HG03039 (cell line): ENCODE data around the gene TNN.

ENCODE experiments used
- ATAC-seq: cut with Tn5 transposase; IDR thresholded peaks from one replicate; pipeline ENCODE4 v1.9.1; 2021; ENCODE audit warnings: mild to moderate bottlenecking, moderate library complexity; ENCODE audit not compliant: unreplicated experiment

Gene TNN

DNA sequence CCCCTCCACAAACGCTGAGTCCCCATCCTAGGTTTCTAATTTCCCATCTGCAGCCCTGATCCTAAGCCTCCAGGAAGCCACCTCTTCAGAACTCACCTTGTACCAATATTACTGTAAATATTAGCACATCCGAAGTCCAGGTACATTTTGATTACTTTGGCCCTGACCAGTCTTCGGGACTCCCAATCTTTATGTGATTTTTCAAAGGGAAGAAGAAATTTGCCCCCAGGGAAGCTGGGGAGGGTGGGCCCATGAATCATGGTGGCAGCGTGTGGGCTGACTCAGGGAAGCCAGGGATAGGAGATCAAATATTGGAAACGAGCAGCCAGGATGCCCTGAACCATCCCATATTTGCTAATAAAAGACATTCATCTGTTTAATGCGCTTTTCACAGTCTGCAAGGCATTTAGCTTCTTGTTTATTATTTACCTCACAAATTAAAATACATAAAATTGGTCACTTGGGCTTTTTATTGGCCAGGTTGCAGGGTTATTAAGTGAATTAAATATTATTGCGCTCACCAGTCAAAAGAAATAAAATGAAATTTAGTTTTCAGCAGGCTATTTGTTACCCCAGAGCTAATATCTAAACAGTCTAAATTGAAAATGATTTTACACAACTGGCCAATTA lies 78.4 kb downstream of the TNN start:
- ATAC-seq = no peak

- ATAC-seq = no peak
Measured at GRCh38 chr1:175146529-175147213, 79.0 kb downstream of the TNN start.

DNA sequence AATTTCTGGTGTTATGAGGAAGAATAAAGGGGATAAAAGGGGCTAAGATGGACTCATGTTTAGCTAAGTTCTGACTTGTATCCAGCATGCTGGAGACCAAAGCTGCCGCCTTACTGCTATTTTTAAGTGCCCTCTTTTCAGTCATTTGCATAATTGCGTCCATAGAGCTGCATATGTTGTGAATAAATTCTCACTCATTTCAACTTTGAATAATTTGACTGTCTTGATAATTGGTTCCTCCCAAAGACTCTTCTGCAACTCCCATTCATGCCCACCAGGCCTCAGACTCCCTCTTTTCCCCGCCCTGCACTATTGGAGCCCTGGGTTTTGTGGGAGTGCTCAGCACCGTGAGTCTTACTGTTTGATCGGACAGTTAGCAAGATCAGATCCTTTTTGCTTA lies 79.9 kb downstream of the TNN start:
- no peak for ATAC-seq

- ATAC-seq = no peak
Measured at GRCh38 chr1:175148068-175148467, 80.4 kb downstream of the TNN start.

GRCh38 chr1:175150596-175151319 lies 83.1 kb downstream of the TNN start:
- no peak for ATAC-seq

DNA sequence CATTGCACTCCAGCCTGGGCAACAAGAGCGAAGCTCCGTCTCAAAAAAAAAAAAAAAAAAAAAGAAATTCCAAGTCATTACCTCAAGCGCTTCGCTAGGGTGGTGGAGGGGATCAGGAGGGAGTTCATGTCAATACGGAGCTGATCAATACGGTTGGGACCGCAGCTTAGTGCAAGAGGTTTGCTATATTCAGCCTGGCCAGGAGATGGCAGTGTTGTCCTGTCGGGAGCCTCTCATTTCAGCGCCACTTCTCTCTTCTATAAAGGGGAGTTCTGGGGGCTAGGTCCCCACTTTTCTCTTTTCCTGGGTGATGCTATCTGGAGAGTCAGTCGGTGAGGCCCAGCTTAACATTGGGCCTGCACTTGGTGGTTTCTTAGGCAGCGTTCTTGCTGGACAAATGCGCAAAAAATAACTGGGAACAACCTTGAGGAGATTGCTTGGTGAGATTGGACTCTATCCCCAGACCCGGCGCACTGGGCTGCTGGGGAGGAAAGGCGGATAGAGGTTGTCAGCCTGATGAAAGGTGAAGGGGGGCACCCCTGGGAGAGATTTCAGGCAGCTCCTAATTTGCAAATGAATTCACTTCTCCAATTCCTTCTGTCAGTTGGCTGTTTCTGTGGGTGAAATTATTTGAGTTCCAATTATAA lies 84.5 kb downstream of the TNN start:
- no peak for ATAC-seq

GRCh38 chr1:175154629-175155472 lies 87.2 kb downstream of the TNN start:
- no peak for ATAC-seq

DNA sequence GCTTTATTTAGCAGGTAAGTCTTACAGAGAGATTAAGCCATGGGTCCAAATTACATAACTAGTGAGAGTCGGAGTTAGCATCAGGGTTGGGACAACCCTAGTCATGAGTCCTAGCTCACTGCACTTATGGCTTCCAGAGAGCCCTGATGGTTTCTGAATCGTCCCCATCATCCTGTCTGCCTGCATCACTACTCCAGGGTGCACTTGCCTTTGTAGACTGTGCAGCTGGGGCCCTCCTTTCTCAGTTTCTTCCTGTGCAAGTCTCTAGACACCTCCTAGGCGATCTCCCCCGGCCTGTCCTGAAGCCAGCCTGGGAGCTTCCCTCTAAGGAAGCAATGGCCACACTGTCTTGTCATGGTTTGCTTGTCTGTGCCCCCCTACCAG lies 87.8 kb downstream of the TNN start:
- ATAC-seq = no peak

DNA sequence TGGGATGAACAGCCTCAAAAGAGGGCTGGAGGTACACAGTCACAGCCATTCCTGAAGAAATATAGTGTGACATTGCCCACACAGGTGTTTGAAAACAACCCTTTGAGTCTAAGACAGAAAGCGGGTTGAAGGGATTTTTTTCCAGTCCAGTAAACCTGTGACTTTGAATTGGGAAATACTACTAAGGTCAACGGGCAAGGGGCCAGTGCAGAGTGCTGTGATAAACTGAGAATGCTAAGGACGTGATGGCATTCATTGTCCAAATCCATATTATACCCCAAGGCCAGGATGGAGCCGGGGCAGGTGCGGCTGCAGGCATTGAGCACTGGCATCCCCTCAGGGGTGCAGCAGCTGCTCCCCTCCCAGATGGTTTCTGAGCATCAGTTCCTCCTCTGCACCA lies 88.3 kb downstream of the TNN start:
- ATAC-seq = no peak

DNA sequence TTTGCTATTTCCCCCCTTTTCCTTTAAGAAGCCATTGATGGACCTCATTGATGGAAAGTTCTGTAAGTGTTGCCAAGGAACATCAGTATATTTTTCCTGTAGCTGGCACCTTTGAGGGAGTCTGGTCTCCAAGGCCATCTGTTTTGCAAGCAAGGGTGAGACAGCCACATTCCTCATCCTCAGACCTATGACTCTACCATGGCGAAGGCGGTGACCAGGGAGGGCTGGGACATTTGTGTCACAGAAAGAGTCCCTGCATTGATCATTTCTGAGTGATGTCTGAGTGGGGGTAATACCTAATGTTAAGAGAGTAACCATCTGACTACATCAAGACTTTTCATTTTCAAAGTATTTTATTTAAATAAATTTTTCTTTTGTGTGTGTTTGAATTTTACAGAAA lies 89.6 kb downstream of the TNN start:
- ATAC-seq = no peak

DNA sequence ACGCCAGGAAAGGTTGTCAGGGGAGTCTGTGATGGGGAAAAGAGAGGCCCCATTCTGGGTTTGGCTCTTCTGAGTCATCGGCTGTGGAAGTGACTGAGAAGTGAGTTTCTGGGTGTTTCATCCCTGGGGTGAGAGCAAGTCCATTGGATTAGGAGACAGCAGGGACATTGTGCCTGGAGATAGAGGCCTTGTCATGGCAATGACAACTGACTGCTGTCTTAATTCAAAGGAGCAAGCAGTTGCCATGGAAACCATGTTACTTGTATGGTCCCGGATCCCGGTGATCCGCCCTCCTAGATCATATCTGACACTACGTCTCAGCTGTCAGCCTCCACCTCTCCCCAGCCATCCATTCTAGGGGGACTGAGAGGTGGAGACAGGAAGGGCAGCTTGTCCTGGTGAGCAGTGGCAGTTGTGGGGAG lies 90.5 kb downstream of the TNN start:
- no peak for ATAC-seq

- ATAC-seq = no peak
Measured at GRCh38 chr1:175162955-175163354, 95.3 kb downstream of the TNN start.

GRCh38 chr1:175163702-175164101 lies 96.1 kb downstream of the TNN start:
- ATAC-seq = no peak

DNA sequence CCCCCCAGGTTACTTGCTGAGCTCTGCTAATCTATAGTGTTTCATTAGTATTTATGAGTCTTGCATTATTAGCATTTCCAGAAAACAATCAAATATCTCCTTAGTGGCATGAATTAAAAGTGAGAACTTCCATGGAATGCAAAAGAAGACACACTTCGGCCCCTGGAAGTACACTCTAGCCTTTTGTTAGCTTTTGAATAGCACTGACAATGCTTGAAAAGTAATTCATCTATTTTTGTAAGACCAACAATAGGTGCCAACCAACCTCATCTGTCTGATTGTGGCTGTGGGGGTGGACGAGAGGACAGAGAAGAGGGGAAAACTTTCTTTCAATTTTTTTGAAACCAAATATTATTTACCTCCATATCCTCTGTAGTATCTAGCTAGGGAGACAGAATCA lies 97.1 kb downstream of the TNN start:
- no peak for ATAC-seq

- no peak for ATAC-seq
Measured at GRCh38 chr1:175166746-175167145, 99.1 kb downstream of the TNN start.

DNA sequence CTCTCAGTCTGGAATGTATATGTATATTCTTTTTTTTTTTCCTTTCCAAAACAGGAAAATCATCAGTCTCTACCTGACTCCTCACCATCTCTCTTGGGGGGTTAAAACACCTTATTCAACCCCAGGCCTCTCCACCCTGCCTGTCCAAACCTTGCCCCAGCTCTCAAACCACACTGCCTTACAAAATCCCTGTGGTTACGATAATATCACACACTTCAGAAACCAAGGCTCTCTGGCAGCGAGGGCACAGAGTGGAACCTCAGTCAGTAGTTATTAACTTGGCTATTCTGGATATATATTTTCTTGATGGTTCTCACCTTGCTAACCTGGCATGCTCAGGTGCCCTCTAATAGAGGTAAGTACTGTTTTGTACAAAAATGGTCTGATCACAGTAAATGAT lies 100.2 kb downstream of the TNN start:
- no peak for ATAC-seq

GRCh38 chr1:175168782-175169181 lies 101.1 kb downstream of the TNN start:
- ATAC-seq = no peak

DNA sequence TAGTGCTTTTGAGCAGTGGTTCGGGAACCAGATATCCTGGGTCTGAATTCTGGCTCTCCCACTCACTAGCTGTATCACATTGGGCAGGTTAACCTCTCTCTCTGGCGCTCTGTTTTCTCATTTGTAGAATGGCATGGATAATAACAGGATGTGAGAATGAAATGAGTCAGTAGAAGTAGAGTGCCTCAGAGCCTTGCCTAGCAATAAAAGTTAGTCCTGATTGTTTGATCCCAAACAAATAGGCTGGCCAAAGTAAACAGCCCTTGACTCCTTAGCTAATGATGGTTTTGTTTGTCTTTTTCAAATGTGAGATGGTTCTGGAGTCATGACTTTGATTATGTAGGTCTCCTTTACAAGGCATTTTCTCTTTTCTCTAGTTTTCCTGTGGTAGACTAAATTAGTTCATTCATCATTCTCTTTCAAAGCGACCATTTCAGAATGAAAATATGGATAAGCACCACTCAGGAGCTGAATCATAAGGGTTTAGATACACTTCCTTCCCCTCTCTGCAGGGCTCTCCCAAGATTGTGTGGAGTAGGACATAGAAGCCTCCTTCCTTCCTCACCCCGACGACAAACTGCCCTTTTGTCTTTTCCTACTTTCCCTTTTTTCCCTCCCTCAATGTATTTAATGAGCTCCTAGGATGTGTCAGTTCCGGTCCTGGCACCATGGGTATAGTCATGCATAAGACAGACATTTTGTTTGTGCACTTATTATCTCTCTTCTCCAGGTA lies 101.8 kb downstream of the TNN start:
- ATAC-seq = no peak

- ATAC-seq = no peak
Measured at GRCh38 chr1:175171036-175171913, 103.6 kb downstream of the TNN start.
